Endothelial cell of umbilical vein (primary cell): Measurements from ENCODE around the gene DISP3. TPM values are rescaled to one million over a fixed set of nuclear protein-coding genes. Genes with fewer than 3 reads are reported as not detected.

Experiments used
- BruUV-seq: library from RNA; stranded (reverse); fragments of 400-500 nt; replicated peaks from 2 replicates; lab custom pipeline; 2021; lab: Mats Ljungman, UMichigan
- CTCF ChIA-PET: fragments of 300-600, 350-600 bp; sonication (Branson Sonifier 250); formaldehyde crosslinking; loops from one replicate; lab custom pipeline; 2021; ENCODE audit warnings: antibody characterized with exemption, inconsistent platforms; lab: Charles Lee
- POLR2A ChIA-PET: fragments of 300-600, 350-600 bp; sonication (Branson Sonifier 250); formaldehyde crosslinking; loops from one replicate; lab custom pipeline; 2021; ENCODE audit warnings: antibody characterized with exemption, inconsistent platforms; lab: Charles Lee
- DNase-seq: peaks from one replicate; pipeline ENCODE4 v3.0.0-alpha.2; 2011; ENCODE audit warnings: low read depth, low spot score
- FAIRE-seq: peaks from 2 replicates; lab custom pipeline; 2011; peaks lifted over from hg19 to GRCh38; lab: Jason Lieb, UNC
- H2AFZ ChIP-seq: 2 replicates; pipeline ENCODE4 v1.6.0; 2012; ENCODE audit warnings: low read depth, low read length, control low read depth, inconsistent platforms
- H3K27ac ChIP-seq: 2 replicates; pipeline ENCODE4 v1.5.1; 2011; ENCODE audit warnings: low read depth, mild to moderate bottlenecking, control low read depth, low read length, moderate library complexity; ENCODE audit not compliant: insufficient read depth
- H3K27me3 ChIP-seq, 2 experiments: 2 replicates each; pipeline versions ENCODE4 v1.6.0 to v1.6.1; 2011; ENCODE audit warnings: low read length in 2 of 2, mixed read lengths in 1 of 2; ENCODE audit not compliant: control insufficient read depth in 2 of 2, insufficient read depth in 2 of 2
- H3K36me3 ChIP-seq, 2 experiments: 2 replicates in 1 of 2; 3 replicates in 1 of 2; pipeline ENCODE4 v1.5.1; 2011; ENCODE audit warnings: low read length in 2 of 2, mild to moderate bottlenecking in 1 of 2, moderate library complexity in 1 of 2; ENCODE audit not compliant: control insufficient read depth in 2 of 2, insufficient read depth in 2 of 2; ENCODE audit errors: extremely low read depth in 1 of 2
- H3K4me1 ChIP-seq: 3 replicates; pipeline ENCODE4 v1.5.1; 2011; ENCODE audit warnings: mild to moderate bottlenecking, low read length; ENCODE audit not compliant: control insufficient read depth, insufficient read depth; ENCODE audit errors: extremely low read depth
- H3K4me2 ChIP-seq: 2 replicates; pipeline ENCODE4 v1.6.1; 2011; ENCODE audit warnings: low read length, control low read depth, mixed read lengths; ENCODE audit not compliant: insufficient read depth
- H3K4me3 ChIP-seq, 3 experiments: fragments of 200-600 bp in 1 of 3; sonication (generic), shearing (Covaris generic) in 1 of 3; replicated peaks in 1 of 3; 2 replicates each; pipeline ENCODE4 v1.5.1; 2011 to 2016; ENCODE audit warnings: control low read depth in 3 of 3, low read length in 3 of 3, mild to moderate bottlenecking in 2 of 3, inconsistent platforms in 1 of 3, low read depth in 1 of 3, moderate library complexity in 1 of 3; ENCODE audit not compliant: insufficient read depth in 1 of 3
- H3K79me2 ChIP-seq: 2 replicates; pipeline ENCODE4 v1.6.0; 2012; ENCODE audit warnings: low read length, inconsistent platforms; ENCODE audit not compliant: control insufficient read depth, insufficient read depth
- H3K9ac ChIP-seq: replicated peaks from 2 replicates; pipeline ENCODE3; 2011; ENCODE audit warnings: low read length, control low read depth; ENCODE audit not compliant: insufficient read depth; ENCODE audit errors: extremely low read depth
- H3K9me1 ChIP-seq: replicated peaks from 3 replicates; pipeline ENCODE4 v1.6.0; 2011; ENCODE audit warnings: mild to moderate bottlenecking, low read length; ENCODE audit not compliant: control insufficient read depth, insufficient read depth; ENCODE audit errors: extremely low read depth
- H3K9me3 ChIP-seq: replicated peaks from 2 replicates; pipeline ENCODE4 v1.5.1; 2012; ENCODE audit warnings: low read length, inconsistent platforms; ENCODE audit not compliant: control insufficient read depth, insufficient read depth
- H4K20me1 ChIP-seq: replicated peaks from 2 replicates; pipeline ENCODE3; 2011; ENCODE audit warnings: mild to moderate bottlenecking, low read length; ENCODE audit not compliant: control insufficient read depth, insufficient read depth; ENCODE audit errors: extremely low read depth
- CTCF ChIP-seq, 2 donors: IDR thresholded peaks; 1 replicate in 1 of 2; 2 replicates in 1 of 2; pipeline ENCODE4 v1.5.1; 2011; ENCODE audit warnings: low read length in 2 of 2, mild to moderate bottlenecking in 2 of 2, moderate library complexity in 2 of 2, control low read depth in 1 of 2, inconsistent platforms in 1 of 2, low read depth in 1 of 2; ENCODE audit not compliant: insufficient read depth in 1 of 2; ENCODE audit errors: extremely low read depth in 1 of 2
- EZH2 ChIP-seq: IDR thresholded peaks from 2 replicates; pipeline ENCODE4 v1.6.1; 2012; ENCODE audit warnings: borderline replicate concordance, low read depth, mild to moderate bottlenecking, moderate library complexity, low read length, inconsistent platforms; ENCODE audit not compliant: severe bottlenecking
- FOS ChIP-seq: IDR thresholded peaks from 2 replicates; pipeline ENCODE4 v1.6.1; 2011; ENCODE audit warnings: mild to moderate bottlenecking, low read length, moderate library complexity, borderline replicate concordance; ENCODE audit not compliant: insufficient read depth
- GATA2 ChIP-seq: IDR thresholded peaks from 2 replicates; pipeline ENCODE4 v1.7.0; 2011; ENCODE audit warnings: low read depth, mild to moderate bottlenecking, moderate library complexity, mixed read lengths, low read length; ENCODE audit not compliant: insufficient read length, insufficient read depth
- JUN ChIP-seq: IDR thresholded peaks from 2 replicates; pipeline ENCODE4 v1.6.1; 2011; ENCODE audit warnings: borderline replicate concordance, low read depth; ENCODE audit not compliant: insufficient read length, insufficient read depth
- MAX ChIP-seq: IDR thresholded peaks from 2 replicates; pipeline ENCODE4 v1.6.1; 2011; ENCODE audit not compliant: insufficient read depth, insufficient read length
- MYC ChIP-seq: IDR thresholded peaks from one replicate; pipeline ENCODE4 v1.6.1; 2011; ENCODE audit warnings: mild to moderate bottlenecking, low read depth, low read length
- POLR2A ChIP-seq: IDR thresholded peaks from 2 replicates; pipeline ENCODE4 v1.6.1; 2012; ENCODE audit warnings: low read depth, mild to moderate bottlenecking, control low read depth, low read length
- POLR2AphosphoS5 ChIP-seq: IDR thresholded peaks from 2 replicates; pipeline ENCODE4 v1.6.1; 2012; ENCODE audit warnings: low read depth, mild to moderate bottlenecking, control low read depth, low read length, moderate library complexity; ENCODE audit not compliant: insufficient read depth
- dilution Hi-C: fragments of 300-500 bp; cut with MboI; formaldehyde crosslinking; loops from one replicate; pipeline ENCODE4 v1.15.0; 2019; ENCODE audit warnings: low sequenced_read_pairs; ENCODE audit not compliant: extremely low pct_ligation_motif_present
- intact Hi-C: fragments of 100-400 bp; cut with micrococcal nuclease; formaldehyde crosslinking; loops from one replicate; pipeline ENCODE4 v1.10.0; 2022
- polyA plus RNA-seq, 4 experiments: library from polyadenylated mRNA; depleted of rRNA in 3 of 4; stranded (reverse) in 3 of 4; unstranded in 1 of 4; fragments of >200 nt; gene quantifications; 2 replicates each; pipeline versions ENCODE4 v1.2.1 to v1.2.3, GENCODE V29; 2011 to 2012; ENCODE audit warnings: missing spikeins in 1 of 4
- total RNA-seq: library from RNA; stranded (reverse); gene quantifications from 2 replicates; pipeline ENCODE4 v1.2.3, GENCODE V29; 2021

Gene DISP3
- total and polyA plus RNA-seq, 2 donors (not counting 3 experiments of a cell fraction or from before 2014, with no cell fraction given), result 0.26 to 0.49 TPM

GRCh38 chr1:11465307-11465706 is 13.6 kb upstream of the DISP3 start:
- Histone ChIP-seq H3K27me3 (no peaks in the 10 kb centered on the region), H3K27ac (no peak overlapping the region), H3K9ac (no peak overlapping the region), H3K36me3 (no peaks in the 10 kb centered on the region), H3K9me3 (no peaks in the 10 kb centered on the region), H3K4me3 (no peak overlapping the region), H2AFZ (no peak overlapping the region), H3K79me2 (no peaks in the 10 kb centered on the region), H3K4me2 (no peak overlapping the region), H4K20me1 (no peaks in the 10 kb centered on the region), H3K9me1 (no peaks in the 10 kb centered on the region), H3K4me1 (no peaks in the 10 kb centered on the region)
- ChIA-PET CTCF (no interaction called here), POLR2A (no interaction called here)
- BruUV-seq, result no TSS peak
- FAIRE-seq (no peak), DNase-seq (no peak)
- intact Hi-C loops (no loop called here), dilution Hi-C loops (no loop called here)
- no peak for TF ChIP-seq POLR2A
- no peak for TF ChIP-seq MYC
- no peak for TF ChIP-seq GATA2
- no peak for TF ChIP-seq POLR2AphosphoS5
- no peak for TF ChIP-seq EZH2
- TF ChIP-seq CTCF (IDR thresholded peaks at IDR 0.05; ENCODE audit: extremely low read depth in 1 of 2, insufficient read depth in 1 of 2, low read depth in 1 of 2, low read length in 2 of 2), result no peak
- TF ChIP-seq JUN, result no peak
- TF ChIP-seq MAX, result no peak
- no peak for TF ChIP-seq FOS
